WI38 (cell line): ENCODE data around the gene KLRF2.
A peak's percentile ranks its signal among the peaks of the same experiment; 100 is the strongest.

Source experiments
- H3K4me3 ChIP-seq: 2 replicates; pipeline ENCODE4 v1.5.1; 2011; ENCODE audit warnings: low read depth, mild to moderate bottlenecking, control low read depth, low read length
- CTCF ChIP-seq: IDR thresholded peaks from 2 replicates; pipeline ENCODE4 v1.5.1; 2012; ENCODE audit warnings: low read depth, mild to moderate bottlenecking, control low read depth, low read length

KLRF2 gene

GRCh38 chr12:9920451-9920850 lies 39.2 kb downstream of the KLRF2 start:
- no peak overlapping the region for H3K4me3 ChIP-seq
- no peak for TF ChIP-seq CTCF

- H3K4me3 ChIP-seq: no peak overlapping the region
- no peak for TF ChIP-seq CTCF
Observed at GRCh38 chr12:9922429-9922828, 41.1 kb downstream of the KLRF2 start.

- TF ChIP-seq CTCF: no peak
- H3K4me3 ChIP-seq: peak overlapping the region; percentile 18; the same call in 1 of the 2 replicates
Observed at GRCh38 chr12:9925705-9926393, 44.6 kb downstream of the KLRF2 start.

- no peak overlapping the region for H3K4me3 ChIP-seq
- TF ChIP-seq CTCF: no peak
Observed at GRCh38 chr12:9926876-9927275, 45.6 kb downstream of the KLRF2 start.

- TF ChIP-seq CTCF: no peak
- H3K4me3 ChIP-seq: no peak overlapping the region
Observed at GRCh38 chr12:9928607-9929006, 47.3 kb downstream of the KLRF2 start.

- TF ChIP-seq CTCF: no peak
- no peak overlapping the region for H3K4me3 ChIP-seq
Observed at GRCh38 chr12:9931245-9931644, 50.0 kb downstream of the KLRF2 start.

- TF ChIP-seq CTCF: no peak
Observed at GRCh38 chr12:9932270-9932669, 51.0 kb downstream of the KLRF2 start, which contains the start of gene CLEC2A. Gene CLEC2A, minus strand, starts transcription at chr12:9932370. Its CDS starts 41 bp downstream, at chr12:9932329.

More at GRCh38 chr12:9932270-9932669, 51.0 kb downstream of the KLRF2 start, which contains the start of gene CLEC2A:
- no peak within 1 kb of the TSS for H3K4me3 ChIP-seq
